Lower lobe of right lung (tissue), 2 donors: ENCODE data around the gene ENPP1. TPM values are rescaled to one million over a fixed set of nuclear protein-coding genes. Genes with fewer than 3 reads are reported as not detected.
"Not testable (repeated sequence)": the region's sequence is repeated elsewhere in the genome, so short reads cannot be mapped to it uniquely, and the experiment has no call there.

Source experiments
- ATAC-seq, 2 donors: fragments of 200-7000 bp; cut with Tn5 transposase; one replicate each; pipeline ENCODE4 v1.9.1; 2020 to 2022; ENCODE audit warnings: mild to moderate bottlenecking in 2 of 2, moderate library complexity in 2 of 2
- DNase-seq: peaks from one replicate; pipeline ENCODE4 v3.0.0-alpha.2; 2020
- H3K27ac ChIP-seq: fragments of 200-600 bp; one replicate; pipeline ENCODE4 v1.8.0; 2022
- H3K27me3 ChIP-seq: fragments of 200-600 bp; one replicate; pipeline ENCODE4 v1.8.0; 2022; ENCODE audit warnings: low read depth
- H3K36me3 ChIP-seq: fragments of 200-600 bp; one replicate; pipeline ENCODE4 v1.8.0; 2022; ENCODE audit warnings: mild to moderate bottlenecking
- H3K4me1 ChIP-seq: fragments of 200-600 bp; one replicate; pipeline ENCODE4 v1.8.0; 2022
- H3K4me3 ChIP-seq: fragments of 200-600 bp; one replicate; pipeline ENCODE4 v1.8.0; 2022; ENCODE audit warnings: mild to moderate bottlenecking
- H3K9me3 ChIP-seq: fragments of 200-600 bp; one replicate; pipeline ENCODE4 v1.8.0; 2022
- intact Hi-C: fragments of 100-400 bp; cut with DNase I; formaldehyde crosslinking; loops from one replicate; pipeline ENCODE4 v1.11.0; 2022
- total RNA-seq: library from RNA; stranded (reverse); fragmentation: NEBNext Ultra II Directional; extraction: Animal tissue kit (Norgen Biotek cat#: 25700); gene quantifications from one replicate; pipeline ENCODE4 v1.2.1, GENCODE V29; 2021
- TF ChIP-seq, protein P1 (sequence below): fragments of 200-600 bp; IDR thresholded peaks from one replicate; pipeline ENCODE4 v1.8.0; 2022; ENCODE audit warnings: antibody characterized with exemption, mild to moderate bottlenecking
- donor health status: DM: no; HTN: yes; CAD: no; lungs with severe emphysema.

The ENPP1 gene
- total RNA-seq, 1 donor from 2014 or later, result 3.3 TPM

DNA sequence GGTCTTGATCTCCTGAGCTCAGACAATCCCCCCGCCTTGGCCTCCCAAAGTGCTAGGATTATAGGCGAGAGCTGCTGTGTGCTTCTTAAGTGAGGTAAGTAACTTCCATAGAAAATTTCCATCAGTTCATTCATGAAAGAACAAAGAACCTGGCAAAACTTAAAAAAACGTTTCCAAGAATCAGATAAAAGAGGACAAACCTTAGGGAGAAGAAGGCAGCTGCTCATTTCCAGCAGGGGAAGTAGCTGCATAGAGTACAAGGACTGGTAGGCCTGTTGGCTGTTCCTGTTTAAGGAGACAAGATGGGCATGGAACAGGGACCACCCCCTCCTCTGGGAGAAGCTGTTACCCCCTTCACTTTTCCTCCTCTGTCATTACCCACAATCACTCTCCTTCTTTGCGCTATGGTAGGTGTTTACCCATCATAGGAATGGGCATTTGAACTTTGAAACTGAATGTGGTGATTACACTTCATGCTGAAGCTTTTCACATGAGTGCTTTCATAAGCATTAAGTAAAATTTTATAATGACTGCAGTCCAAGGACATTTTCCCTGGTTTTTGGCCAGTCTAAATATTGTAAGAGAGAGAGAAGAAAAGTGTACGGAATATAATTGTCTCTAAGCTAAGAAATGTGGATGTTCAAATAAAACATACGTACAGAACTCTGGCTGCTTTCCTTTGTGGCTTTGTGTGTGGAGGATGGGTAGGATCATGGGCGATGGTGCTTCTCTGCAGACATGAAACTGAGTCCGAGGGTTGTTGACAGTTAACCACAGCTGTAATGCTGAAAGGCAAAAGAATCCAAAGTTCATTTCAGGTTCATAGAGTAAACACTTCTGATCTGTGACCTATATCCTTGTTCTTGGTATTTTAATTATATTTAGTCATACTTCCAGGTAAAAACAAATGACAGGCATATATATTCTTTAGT is 86.9 kb downstream of the ENPP1 start:
- H3K27me3 ChIP-seq, result no peaks in the 10 kb centered on the region
- no peak overlapping the region for H3K4me3 ChIP-seq
- TF ChIP-seq, protein P1, sequence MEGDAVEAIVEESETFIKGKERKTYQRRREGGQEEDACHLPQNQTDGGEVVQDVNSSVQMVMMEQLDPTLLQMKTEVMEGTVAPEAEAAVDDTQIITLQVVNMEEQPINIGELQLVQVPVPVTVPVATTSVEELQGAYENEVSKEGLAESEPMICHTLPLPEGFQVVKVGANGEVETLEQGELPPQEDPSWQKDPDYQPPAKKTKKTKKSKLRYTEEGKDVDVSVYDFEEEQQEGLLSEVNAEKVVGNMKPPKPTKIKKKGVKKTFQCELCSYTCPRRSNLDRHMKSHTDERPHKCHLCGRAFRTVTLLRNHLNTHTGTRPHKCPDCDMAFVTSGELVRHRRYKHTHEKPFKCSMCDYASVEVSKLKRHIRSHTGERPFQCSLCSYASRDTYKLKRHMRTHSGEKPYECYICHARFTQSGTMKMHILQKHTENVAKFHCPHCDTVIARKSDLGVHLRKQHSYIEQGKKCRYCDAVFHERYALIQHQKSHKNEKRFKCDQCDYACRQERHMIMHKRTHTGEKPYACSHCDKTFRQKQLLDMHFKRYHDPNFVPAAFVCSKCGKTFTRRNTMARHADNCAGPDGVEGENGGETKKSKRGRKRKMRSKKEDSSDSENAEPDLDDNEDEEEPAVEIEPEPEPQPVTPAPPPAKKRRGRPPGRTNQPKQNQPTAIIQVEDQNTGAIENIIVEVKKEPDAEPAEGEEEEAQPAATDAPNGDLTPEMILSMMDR, result no peak
- no peaks in the 10 kb centered on the region for H3K4me1 ChIP-seq
- H3K36me3 ChIP-seq, result no peaks in the 10 kb centered on the region
- DNase-seq (no peak), ATAC-seq (no peak)
- H3K27ac ChIP-seq, result no peak overlapping the region
- intact Hi-C loops, result no loop called here
- no peaks in the 10 kb centered on the region for H3K9me3 ChIP-seq

DNA sequence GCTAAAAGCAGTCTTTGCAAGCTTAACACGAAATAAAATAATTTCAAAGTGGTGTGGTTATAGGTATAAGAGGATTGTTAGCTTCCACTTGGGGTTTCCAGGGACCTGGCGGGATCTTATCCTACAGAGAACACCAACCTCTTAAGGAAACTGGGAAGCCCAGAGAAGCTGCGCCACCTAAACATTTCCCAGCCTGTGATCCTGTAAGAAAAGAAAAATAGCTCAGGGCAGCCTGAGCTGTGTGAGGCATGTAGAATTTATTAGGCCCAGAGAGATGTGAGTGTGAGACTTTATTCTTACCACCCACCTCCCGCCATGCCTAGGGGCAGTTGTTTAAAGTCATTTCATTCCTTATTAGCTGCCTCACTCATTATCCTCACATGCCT is 89.2 kb downstream of the ENPP1 start:
- Histone ChIP-seq H3K27me3 (no peaks in the 10 kb centered on the region), H3K9me3 (no peaks in the 10 kb centered on the region), H3K27ac (no peak overlapping the region), H3K4me1 (no peaks in the 10 kb centered on the region), H3K36me3 (no peaks in the 10 kb centered on the region), H3K4me3 (no peak overlapping the region)
- DNase-seq, result no peak
- TF ChIP-seq, protein P1, result no peak
- intact Hi-C loops, result no loop called here
- no peak for ATAC-seq

GRCh38 chr6:131897621-131898020 is 89.8 kb downstream of the ENPP1 start:
- no peak for ATAC-seq
- no peak for DNase-seq
- Histone ChIP-seq H3K27ac (no peak overlapping the region), H3K4me1 (no peaks in the 10 kb centered on the region), H3K36me3 (no peaks in the 10 kb centered on the region), H3K27me3 (no peaks in the 10 kb centered on the region), H3K9me3 (no peaks in the 10 kb centered on the region), H3K4me3 (no peak overlapping the region)
- intact Hi-C loops, result no loop called here
- TF ChIP-seq, protein P1, result no peak

DNA sequence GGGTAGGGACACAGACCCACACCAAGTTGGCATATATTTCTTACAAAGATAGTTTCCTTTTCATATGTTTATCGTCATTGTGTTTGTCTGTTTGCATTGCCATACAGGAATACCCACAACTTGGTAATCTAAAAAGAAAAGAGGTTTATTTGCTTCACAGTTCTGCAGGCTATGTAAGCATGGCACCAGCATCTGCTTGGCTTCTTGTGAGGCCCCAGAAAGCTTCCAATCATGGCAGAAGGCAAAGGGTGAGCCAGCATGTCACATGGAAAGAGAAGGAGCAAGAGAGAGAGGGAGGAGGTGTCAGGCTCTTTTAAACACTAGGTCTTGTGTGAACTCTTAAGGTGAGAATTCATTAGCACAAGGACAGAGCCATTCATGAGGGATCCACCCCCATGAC is 90.9 kb downstream of the ENPP1 start:
- DNase-seq, result no peak

DNA sequence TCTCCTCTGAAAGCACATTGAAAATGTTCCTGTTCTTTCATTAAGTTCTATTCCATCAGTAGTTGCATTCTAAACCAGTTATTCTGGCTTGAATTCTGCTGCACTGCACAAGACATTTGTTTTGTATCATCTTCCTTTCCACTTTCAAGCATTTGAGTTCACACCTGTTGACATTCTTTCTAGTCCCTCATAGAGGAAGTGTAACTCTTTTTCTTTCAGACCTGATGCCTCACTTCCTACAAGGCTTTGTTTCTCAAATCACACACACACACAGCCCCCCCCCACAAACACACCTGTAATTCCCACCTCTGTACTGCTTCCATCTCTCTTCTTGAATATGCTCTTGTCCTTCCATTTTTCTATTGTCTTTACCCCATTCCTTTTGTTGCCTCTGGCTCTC is 92.4 kb downstream of the ENPP1 start:
- ATAC-seq, result no peak
- intact Hi-C loops, result no loop called here

More for the DNA sequence above, 90.9 kb downstream of the ENPP1 start:
- TF ChIP-seq, protein P1, result no peak
- Histone ChIP-seq H3K4me1 (no peaks in the 10 kb centered on the region), H3K27ac (no peak overlapping the region), H3K9me3 (no peaks in the 10 kb centered on the region), H3K4me3 (no peak overlapping the region), H3K27me3 (no peaks in the 10 kb centered on the region), H3K36me3 (no peaks in the 10 kb centered on the region)
- ATAC-seq, result no peak
- intact Hi-C loops, result no loop called here

GRCh38 chr6:131901326-131901873 is 93.6 kb downstream of the ENPP1 start:
- H3K27ac ChIP-seq, H3K27me3 ChIP-seq, ATAC-seq, H3K4me1 ChIP-seq, H3K4me3 ChIP-seq, H3K36me3 ChIP-seq, intact Hi-C loops, H3K9me3 ChIP-seq, DNase-seq: not testable (repeated sequence)

More for the DNA sequence above, 92.4 kb downstream of the ENPP1 start:
- Histone ChIP-seq H3K27me3 (no peaks in the 10 kb centered on the region), H3K4me1 (no peaks in the 10 kb centered on the region), H3K4me3 (no peak overlapping the region), H3K27ac (no peak overlapping the region), H3K36me3 (no peaks in the 10 kb centered on the region), H3K9me3 (no peaks in the 10 kb centered on the region)
- no peak for DNase-seq
- TF ChIP-seq, protein P1, result no peak

- intact Hi-C loops, result not testable (repeated sequence)
Measured at GRCh38 chr6:131903734-131904133, 95.9 kb downstream of the ENPP1 start.

GRCh38 chr6:131908787-131909186 is 101.0 kb downstream of the ENPP1 start:
- H3K9me3 ChIP-seq, H3K4me1 ChIP-seq, ATAC-seq, DNase-seq, intact Hi-C loops, H3K36me3 ChIP-seq, H3K4me3 ChIP-seq, H3K27ac ChIP-seq: not testable (repeated sequence)
- H3K27me3 ChIP-seq, result peaks cover 11% of the 10 kb centered on the region

More at GRCh38 chr6:131903734-131904133, 95.9 kb downstream of the ENPP1 start:
- H3K9me3 ChIP-seq, H3K27me3 ChIP-seq, H3K36me3 ChIP-seq, DNase-seq, H3K4me3 ChIP-seq, H3K27ac ChIP-seq, H3K4me1 ChIP-seq, ATAC-seq: not testable (repeated sequence)
